GM23338 (cell line): Measurements from ENCODE around the gene TNPO1. TPM values are rescaled to one million over a fixed set of nuclear protein-coding genes. Genes with fewer than 3 reads are reported as not detected.

Source experiments
- ATAC-seq: fragments of 200-7000 bp; cut with Tn5 transposase; 3 replicates; pipeline ENCODE4 v1.9.1; 2020
- DNase-seq: peaks from one replicate; pipeline ENCODE4 v3.0.0-alpha.2; 2015; ENCODE audit warnings: low spot score
- H2AFZ ChIP-seq: fragments of 200-600 bp; sonication (generic); 2 replicates; pipeline ENCODE4 v1.8.0; 2016; ENCODE audit warnings: antibody characterized with exemption, mild to moderate bottlenecking, moderate library complexity
- H3F3A ChIP-seq: fragments of 200-600 bp; sonication (generic); replicated peaks from 2 replicates; pipeline ENCODE4 v1.8.0; 2017; ENCODE audit warnings: antibody characterized with exemption, mixed run types, low read depth
- H3K27ac ChIP-seq: fragments of 200-600 bp; sonication (generic); 2 replicates; pipeline ENCODE4 v1.6.1; 2016; ENCODE audit warnings: low read depth
- H3K27me3 ChIP-seq: fragments of 200-600 bp; sonication (generic); 2 replicates; pipeline ENCODE4 v1.8.0; 2016; ENCODE audit warnings: mild to moderate bottlenecking, mixed run types, moderate library complexity; ENCODE audit not compliant: insufficient read depth
- H3K36me3 ChIP-seq: fragments of 200-600 bp; sonication (generic); 2 replicates; pipeline ENCODE4 v1.8.0; 2016; ENCODE audit warnings: mild to moderate bottlenecking; ENCODE audit not compliant: insufficient read depth
- H3K4me1 ChIP-seq: fragments of 200-600 bp; sonication (generic); 2 replicates; pipeline ENCODE4 v1.8.0; 2016; ENCODE audit warnings: mild to moderate bottlenecking, moderate library complexity; ENCODE audit not compliant: insufficient read depth
- H3K4me2 ChIP-seq: fragments of 200-600 bp; sonication (generic); 2 replicates; pipeline ENCODE4 v1.7.1; 2017; ENCODE audit warnings: mixed run types
- H3K4me3 ChIP-seq: fragments of 200-600 bp; sonication (generic); 2 replicates; pipeline ENCODE4 v1.6.1; 2016; ENCODE audit warnings: mixed run types
- H3K79me2 ChIP-seq: fragments of 200-600 bp; sonication (generic); replicated peaks from 2 replicates; pipeline ENCODE4 v1.8.0; 2017; ENCODE audit warnings: mild to moderate bottlenecking; ENCODE audit not compliant: insufficient read depth
- H3K9me2 ChIP-seq: fragments of 200-600 bp; sonication (generic); 2 replicates; pipeline ENCODE4 v1.8.0; 2017; ENCODE audit not compliant: insufficient read depth
- H4K20me1 ChIP-seq: fragments of 200-600 bp; sonication (generic); replicated peaks from 2 replicates; pipeline ENCODE4 v1.8.0; 2017; ENCODE audit warnings: mild to moderate bottlenecking; ENCODE audit not compliant: insufficient read depth
- H3K27ac Mint-ChIP-seq: 2 replicates; pipeline ENCODE4 v1.8.0; 2020; ENCODE audit warnings: inconsistent platforms, mild to moderate bottlenecking, moderate library complexity, mixed read lengths
- H3K27me3 Mint-ChIP-seq: 3 replicates; pipeline ENCODE4 v1.8.0; 2022; ENCODE audit warnings: low read depth, mild to moderate bottlenecking, moderate library complexity, mixed read lengths, inconsistent platforms; ENCODE audit not compliant: insufficient read depth, poor library complexity
- H3K36me3 Mint-ChIP-seq: 3 replicates; pipeline ENCODE4 v1.8.0; 2021; ENCODE audit warnings: low read depth, mild to moderate bottlenecking, inconsistent platforms, moderate library complexity, mixed read lengths
- H3K4me1 Mint-ChIP-seq: 3 replicates; pipeline ENCODE4 v1.8.0; 2020; ENCODE audit warnings: mild to moderate bottlenecking, inconsistent platforms, mixed read lengths
- H3K4me3 Mint-ChIP-seq: 3 replicates; pipeline ENCODE4 v1.8.0; 2021; ENCODE audit warnings: moderate library complexity, mild to moderate bottlenecking, inconsistent platforms, mixed read lengths
- H3K9me3 Mint-ChIP-seq: 3 replicates; pipeline ENCODE4 v1.8.0; 2020; ENCODE audit warnings: moderate library complexity, mild to moderate bottlenecking, inconsistent platforms, mixed read lengths
- CREB1 ChIP-seq: fragments of 250-450 bp; sonication (Bioruptor Pico); IDR thresholded peaks from 2 replicates; pipeline ENCODE4 v1.5.0; 2020; ENCODE audit warnings: low read depth, mild to moderate bottlenecking, moderate library complexity
- EZH2 ChIP-seq: fragments of 200-600 bp; sonication (generic); IDR thresholded peaks from one replicate; pipeline ENCODE4 v1.8.0; 2017; ENCODE audit warnings: antibody characterized with exemption, mild to moderate bottlenecking, low read depth; ENCODE audit not compliant: unreplicated experiment
- EZH2phosphoT487 ChIP-seq: fragments of 200-600 bp; sonication (generic); IDR thresholded peaks from one replicate; pipeline ENCODE4 v1.8.1; 2018; ENCODE audit warnings: antibody characterized with exemption; ENCODE audit not compliant: unreplicated experiment
- JUNB ChIP-seq: IDR thresholded peaks from one replicate; pipeline ENCODE4 v1.6.1; 2016; ENCODE audit warnings: antibody characterized with exemption; ENCODE audit not compliant: unreplicated experiment
- NANOG ChIP-seq: IDR thresholded peaks from 2 replicates; pipeline ENCODE4 v1.6.1; 2016; ENCODE audit warnings: antibody characterized with exemption, borderline replicate concordance
- POLR2AphosphoS5 ChIP-seq: IDR thresholded peaks from 2 replicates; pipeline ENCODE4 v1.6.1; 2016; ENCODE audit warnings: antibody characterized with exemption, low read depth
- STAT1 ChIP-seq: IDR thresholded peaks from one replicate; pipeline ENCODE4 v1.6.1; 2016; ENCODE audit warnings: antibody characterized with exemption; ENCODE audit not compliant: unreplicated experiment
- ZNF114 ChIP-seq: fragments of 250-450 bp; sonication (Bioruptor Pico); IDR thresholded peaks from 2 replicates; pipeline ENCODE4 v1.5.0; 2020; ENCODE audit warnings: mild to moderate bottlenecking, moderate library complexity
- ZNF331 ChIP-seq: fragments of 250-450 bp; sonication (Bioruptor Pico); IDR thresholded peaks from 2 replicates; pipeline ENCODE4 v1.5.0; 2020; ENCODE audit warnings: low read depth, mild to moderate bottlenecking, moderate library complexity
- polyA plus RNA-seq: library from polyadenylated mRNA; unstranded; fragments of >200 nt; fragmentation: Nextera tagmentation; extraction: Ambion mirVana; gene quantifications from 2 replicates; pipeline ENCODE4 v1.2.1, GENCODE V29; 2016
- total RNA-seq: library from RNA; depleted of rRNA; stranded (reverse); fragments of >200 nt; shearing (Covaris generic); gene quantifications from 2 replicates; pipeline ENCODE4 v1.2.3, GENCODE V29; 2014
- TF ChIP-seq, protein P1 (sequence below), 2 experiments: fragments of 200-600 bp in 1 of 2; sonication (generic) in 1 of 2; conservative IDR thresholded peaks; 2 replicates each; pipeline versions ENCODE4 v1.5.1 to v1.6.1; 2016 to 2017; ENCODE audit warnings: antibody characterized with exemption in 2 of 2, low read depth in 2 of 2, mild to moderate bottlenecking in 2 of 2, moderate library complexity in 1 of 2
- TF ChIP-seq, protein P2 (sequence below): IDR thresholded peaks from one replicate; pipeline ENCODE4 v1.6.1; 2018; ENCODE audit warnings: antibody characterized with exemption; ENCODE audit not compliant: unreplicated experiment
- TF ChIP-seq, protein P3 (sequence below): fragments of 250-450 bp; sonication (Bioruptor Pico); IDR thresholded peaks from 2 replicates; pipeline ENCODE4 v1.5.0; 2020; ENCODE audit warnings: mild to moderate bottlenecking, moderate library complexity
- TF ChIP-seq, protein P4 (sequence below): IDR thresholded peaks from 2 replicates; pipeline ENCODE4 v1.6.1; 2016; ENCODE audit warnings: antibody characterized with exemption

TNPO1 gene
- total and polyA plus RNA-seq, 2 experiments from 2014 or later, result 117 to 197 TPM

DNA sequence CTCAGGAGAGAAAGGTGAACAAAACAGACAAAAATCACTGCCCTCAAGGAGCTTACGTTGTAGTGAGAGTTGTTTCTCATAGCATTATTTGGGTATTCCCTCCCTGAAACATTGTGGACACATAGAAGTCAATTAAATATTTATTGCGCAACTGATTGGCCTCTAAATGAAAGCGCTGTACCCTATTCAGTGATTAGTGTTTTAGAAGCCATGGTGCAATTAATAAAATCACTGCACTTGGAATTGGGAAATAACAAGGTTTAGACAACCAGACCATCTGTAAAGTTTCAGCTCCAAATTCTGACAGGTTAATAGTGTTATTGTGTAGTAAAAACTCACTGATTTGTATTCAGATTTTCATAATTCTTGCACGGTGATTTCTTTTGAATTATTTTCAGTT is 35.9 kb downstream of the TNPO1 start:
- Histone ChIP-seq H3K79me2 (peaks cover 90% of the 10 kb centered on the region), H4K20me1 (peaks cover 48% of the 10 kb centered on the region), H3K27me3 (no peaks in the 10 kb centered on the region), H3K4me1 (peaks cover 28% of the 10 kb centered on the region; the same call in 1 of the 2 replicates), H3F3A (no peaks in the 10 kb centered on the region), H3K9me2 (no peaks in the 10 kb centered on the region), H3K27ac (no peak overlapping the region), H3K4me2 (no peak overlapping the region), H2AFZ (no peak overlapping the region), H3K36me3 (peaks cover 21% of the 10 kb centered on the region; the same call in 1 of the 2 replicates), H3K4me3 (no peak overlapping the region)
- H3K4me1 Mint-ChIP-seq, result peaks cover 31% of the 10 kb centered on the region; the same call in 2 of the 3 replicates
- no peaks in the 10 kb centered on the region for H3K9me3 Mint-ChIP-seq
- peaks cover 70% of the 10 kb centered on the region for H3K36me3 Mint-ChIP-seq
- ATAC-seq, result no peak
- H3K4me3 Mint-ChIP-seq, result peak overlapping the region; percentile 20; the same call in 1 of the 3 replicates
- TF ChIP-seq STAT1, result no peak
- no peak for TF ChIP-seq CREB1
- TF ChIP-seq, protein P1, sequence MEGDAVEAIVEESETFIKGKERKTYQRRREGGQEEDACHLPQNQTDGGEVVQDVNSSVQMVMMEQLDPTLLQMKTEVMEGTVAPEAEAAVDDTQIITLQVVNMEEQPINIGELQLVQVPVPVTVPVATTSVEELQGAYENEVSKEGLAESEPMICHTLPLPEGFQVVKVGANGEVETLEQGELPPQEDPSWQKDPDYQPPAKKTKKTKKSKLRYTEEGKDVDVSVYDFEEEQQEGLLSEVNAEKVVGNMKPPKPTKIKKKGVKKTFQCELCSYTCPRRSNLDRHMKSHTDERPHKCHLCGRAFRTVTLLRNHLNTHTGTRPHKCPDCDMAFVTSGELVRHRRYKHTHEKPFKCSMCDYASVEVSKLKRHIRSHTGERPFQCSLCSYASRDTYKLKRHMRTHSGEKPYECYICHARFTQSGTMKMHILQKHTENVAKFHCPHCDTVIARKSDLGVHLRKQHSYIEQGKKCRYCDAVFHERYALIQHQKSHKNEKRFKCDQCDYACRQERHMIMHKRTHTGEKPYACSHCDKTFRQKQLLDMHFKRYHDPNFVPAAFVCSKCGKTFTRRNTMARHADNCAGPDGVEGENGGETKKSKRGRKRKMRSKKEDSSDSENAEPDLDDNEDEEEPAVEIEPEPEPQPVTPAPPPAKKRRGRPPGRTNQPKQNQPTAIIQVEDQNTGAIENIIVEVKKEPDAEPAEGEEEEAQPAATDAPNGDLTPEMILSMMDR (conservative IDR thresholded peaks at IDR 0.05; ENCODE audit: low read depth in 2 of 2), result no peak
- TF ChIP-seq POLR2AphosphoS5, result no peak
- TF ChIP-seq EZH2phosphoT487, result no peak
- TF ChIP-seq ZNF114 (CRISPR knock-in tag), result no peak
- TF ChIP-seq NANOG, result no peak
- TF ChIP-seq, protein P2, sequence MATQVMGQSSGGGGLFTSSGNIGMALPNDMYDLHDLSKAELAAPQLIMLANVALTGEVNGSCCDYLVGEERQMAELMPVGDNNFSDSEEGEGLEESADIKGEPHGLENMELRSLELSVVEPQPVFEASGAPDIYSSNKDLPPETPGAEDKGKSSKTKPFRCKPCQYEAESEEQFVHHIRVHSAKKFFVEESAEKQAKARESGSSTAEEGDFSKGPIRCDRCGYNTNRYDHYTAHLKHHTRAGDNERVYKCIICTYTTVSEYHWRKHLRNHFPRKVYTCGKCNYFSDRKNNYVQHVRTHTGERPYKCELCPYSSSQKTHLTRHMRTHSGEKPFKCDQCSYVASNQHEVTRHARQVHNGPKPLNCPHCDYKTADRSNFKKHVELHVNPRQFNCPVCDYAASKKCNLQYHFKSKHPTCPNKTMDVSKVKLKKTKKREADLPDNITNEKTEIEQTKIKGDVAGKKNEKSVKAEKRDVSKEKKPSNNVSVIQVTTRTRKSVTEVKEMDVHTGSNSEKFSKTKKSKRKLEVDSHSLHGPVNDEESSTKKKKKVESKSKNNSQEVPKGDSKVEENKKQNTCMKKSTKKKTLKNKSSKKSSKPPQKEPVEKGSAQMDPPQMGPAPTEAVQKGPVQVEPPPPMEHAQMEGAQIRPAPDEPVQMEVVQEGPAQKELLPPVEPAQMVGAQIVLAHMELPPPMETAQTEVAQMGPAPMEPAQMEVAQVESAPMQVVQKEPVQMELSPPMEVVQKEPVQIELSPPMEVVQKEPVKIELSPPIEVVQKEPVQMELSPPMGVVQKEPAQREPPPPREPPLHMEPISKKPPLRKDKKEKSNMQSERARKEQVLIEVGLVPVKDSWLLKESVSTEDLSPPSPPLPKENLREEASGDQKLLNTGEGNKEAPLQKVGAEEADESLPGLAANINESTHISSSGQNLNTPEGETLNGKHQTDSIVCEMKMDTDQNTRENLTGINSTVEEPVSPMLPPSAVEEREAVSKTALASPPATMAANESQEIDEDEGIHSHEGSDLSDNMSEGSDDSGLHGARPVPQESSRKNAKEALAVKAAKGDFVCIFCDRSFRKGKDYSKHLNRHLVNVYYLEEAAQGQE, result no peak
- TF ChIP-seq EZH2, result no peak
- no peak for TF ChIP-seq ZNF331 (CRISPR knock-in tag)
- no peak for TF ChIP-seq JUNB
- TF ChIP-seq, protein P3, sequence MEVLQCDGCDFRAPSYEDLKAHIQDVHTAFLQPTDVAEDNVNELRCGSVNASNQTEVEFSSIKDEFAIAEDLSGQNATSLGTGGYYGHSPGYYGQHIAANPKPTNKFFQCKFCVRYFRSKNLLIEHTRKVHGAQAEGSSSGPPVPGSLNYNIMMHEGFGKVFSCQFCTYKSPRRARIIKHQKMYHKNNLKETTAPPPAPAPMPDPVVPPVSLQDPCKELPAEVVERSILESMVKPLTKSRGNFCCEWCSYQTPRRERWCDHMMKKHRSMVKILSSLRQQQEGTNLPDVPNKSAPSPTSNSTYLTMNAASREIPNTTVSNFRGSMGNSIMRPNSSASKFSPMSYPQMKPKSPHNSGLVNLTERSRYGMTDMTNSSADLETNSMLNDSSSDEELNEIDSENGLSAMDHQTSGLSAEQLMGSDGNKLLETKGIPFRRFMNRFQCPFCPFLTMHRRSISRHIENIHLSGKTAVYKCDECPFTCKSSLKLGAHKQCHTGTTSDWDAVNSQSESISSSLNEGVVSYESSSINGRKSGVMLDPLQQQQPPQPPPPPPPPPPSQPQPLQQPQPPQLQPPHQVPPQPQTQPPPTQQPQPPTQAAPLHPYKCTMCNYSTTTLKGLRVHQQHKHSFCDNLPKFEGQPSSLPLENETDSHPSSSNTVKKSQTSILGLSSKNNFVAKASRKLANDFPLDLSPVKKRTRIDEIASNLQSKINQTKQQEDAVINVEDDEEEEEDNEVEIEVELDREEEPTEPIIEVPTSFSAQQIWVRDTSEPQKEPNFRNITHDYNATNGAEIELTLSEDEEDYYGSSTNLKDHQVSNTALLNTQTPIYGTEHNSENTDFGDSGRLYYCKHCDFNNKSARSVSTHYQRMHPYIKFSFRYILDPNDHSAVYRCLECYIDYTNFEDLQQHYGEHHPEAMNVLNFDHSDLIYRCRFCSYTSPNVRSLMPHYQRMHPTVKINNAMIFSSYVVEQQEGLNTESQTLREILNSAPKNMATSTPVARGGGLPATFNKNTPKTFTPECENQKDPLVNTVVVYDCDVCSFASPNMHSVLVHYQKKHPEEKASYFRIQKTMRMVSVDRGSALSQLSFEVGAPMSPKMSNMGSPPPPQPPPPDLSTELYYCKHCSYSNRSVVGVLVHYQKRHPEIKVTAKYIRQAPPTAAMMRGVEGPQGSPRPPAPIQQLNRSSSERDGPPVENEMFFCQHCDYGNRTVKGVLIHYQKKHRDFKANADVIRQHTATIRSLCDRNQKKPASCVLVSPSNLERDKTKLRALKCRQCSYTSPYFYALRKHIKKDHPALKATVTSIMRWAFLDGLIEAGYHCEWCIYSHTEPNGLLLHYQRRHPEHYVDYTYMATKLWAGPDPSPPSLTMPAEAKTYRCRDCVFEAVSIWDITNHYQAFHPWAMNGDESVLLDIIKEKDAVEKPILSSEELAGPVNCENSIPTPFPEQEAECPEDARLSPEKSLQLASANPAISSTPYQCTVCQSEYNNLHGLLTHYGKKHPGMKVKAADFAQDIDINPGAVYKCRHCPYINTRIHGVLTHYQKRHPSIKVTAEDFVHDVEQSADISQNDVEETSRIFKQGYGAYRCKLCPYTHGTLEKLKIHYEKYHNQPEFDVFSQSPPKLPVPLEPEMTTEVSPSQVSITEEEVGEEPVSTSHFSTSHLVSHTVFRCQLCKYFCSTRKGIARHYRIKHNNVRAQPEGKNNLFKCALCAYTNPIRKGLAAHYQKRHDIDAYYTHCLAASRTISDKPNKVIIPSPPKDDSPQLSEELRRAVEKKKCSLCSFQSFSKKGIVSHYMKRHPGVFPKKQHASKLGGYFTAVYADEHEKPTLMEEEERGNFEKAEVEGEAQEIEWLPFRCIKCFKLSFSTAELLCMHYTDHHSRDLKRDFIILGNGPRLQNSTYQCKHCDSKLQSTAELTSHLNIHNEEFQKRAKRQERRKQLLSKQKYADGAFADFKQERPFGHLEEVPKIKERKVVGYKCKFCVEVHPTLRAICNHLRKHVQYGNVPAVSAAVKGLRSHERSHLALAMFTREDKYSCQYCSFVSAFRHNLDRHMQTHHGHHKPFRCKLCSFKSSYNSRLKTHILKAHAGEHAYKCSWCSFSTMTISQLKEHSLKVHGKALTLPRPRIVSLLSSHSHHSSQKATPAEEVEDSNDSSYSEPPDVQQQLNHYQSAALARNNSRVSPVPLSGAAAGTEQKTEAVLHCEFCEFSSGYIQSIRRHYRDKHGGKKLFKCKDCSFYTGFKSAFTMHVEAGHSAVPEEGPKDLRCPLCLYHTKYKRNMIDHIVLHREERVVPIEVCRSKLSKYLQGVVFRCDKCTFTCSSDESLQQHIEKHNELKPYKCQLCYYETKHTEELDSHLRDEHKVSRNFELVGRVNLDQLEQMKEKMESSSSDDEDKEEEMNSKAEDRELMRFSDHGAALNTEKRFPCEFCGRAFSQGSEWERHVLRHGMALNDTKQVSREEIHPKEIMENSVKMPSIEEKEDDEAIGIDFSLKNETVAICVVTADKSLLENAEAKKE, result no peak
- TF ChIP-seq, protein P4, sequence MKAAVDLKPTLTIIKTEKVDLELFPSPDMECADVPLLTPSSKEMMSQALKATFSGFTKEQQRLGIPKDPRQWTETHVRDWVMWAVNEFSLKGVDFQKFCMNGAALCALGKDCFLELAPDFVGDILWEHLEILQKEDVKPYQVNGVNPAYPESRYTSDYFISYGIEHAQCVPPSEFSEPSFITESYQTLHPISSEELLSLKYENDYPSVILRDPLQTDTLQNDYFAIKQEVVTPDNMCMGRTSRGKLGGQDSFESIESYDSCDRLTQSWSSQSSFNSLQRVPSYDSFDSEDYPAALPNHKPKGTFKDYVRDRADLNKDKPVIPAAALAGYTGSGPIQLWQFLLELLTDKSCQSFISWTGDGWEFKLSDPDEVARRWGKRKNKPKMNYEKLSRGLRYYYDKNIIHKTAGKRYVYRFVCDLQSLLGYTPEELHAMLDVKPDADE, result no peak
- H3K27me3 Mint-ChIP-seq, result peaks cover 7% of the 10 kb centered on the region
- H3K27ac Mint-ChIP-seq, result no peak overlapping the region; the same call in 1 of the 2 replicates
- no peak for DNase-seq
